ENCODE data around the gene RRAS. TPM values are rescaled to one million over a fixed set of nuclear protein-coding genes. Genes with fewer than 3 reads are reported as not detected.
A peak's percentile ranks its signal among the peaks of the same experiment; 100 is the strongest.

The RRAS gene
- total RNA-seq: 10 to 100 TPM in 1 of 2 donors, 1 to 10 TPM in 1; 4.1 to 10.4 TPM

DNA sequence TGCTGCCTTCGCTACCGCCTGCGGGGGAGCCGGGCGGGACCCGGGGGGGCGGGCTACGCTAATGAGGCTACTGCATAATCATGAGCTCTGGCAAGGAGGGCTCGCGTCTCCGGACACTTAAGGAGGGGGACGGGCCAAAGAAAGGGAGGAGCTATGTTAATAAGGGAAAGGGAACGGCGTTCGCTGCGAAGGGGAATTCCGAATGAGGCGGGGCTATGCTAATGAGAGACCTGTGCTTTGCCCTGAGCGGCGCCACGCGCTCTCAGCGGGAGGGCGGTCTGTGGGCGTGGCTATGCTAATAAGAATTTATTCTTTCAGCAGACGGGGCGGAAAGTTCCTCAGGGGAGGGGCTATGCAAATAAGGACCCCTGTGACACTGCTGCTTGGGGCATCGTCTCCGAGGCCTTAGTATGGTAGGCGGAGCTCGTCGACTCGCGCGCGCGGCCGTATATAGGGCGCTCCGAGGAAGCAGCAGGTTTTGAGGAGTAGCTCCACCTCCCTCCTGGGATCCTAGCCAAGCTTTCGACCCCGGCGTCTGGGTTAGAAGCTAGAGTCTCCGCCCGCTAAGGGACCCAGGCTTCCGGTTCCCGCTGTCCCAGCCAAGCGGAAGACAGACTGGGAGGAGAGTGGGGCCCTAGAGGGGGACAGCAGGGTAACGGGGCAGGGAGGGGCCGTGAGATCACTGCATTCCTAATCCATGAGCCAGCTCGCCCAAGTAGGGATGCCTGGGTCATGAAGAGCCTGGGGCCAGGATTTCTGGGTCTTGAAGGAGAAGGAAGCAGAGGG is at the start of gene RRAS:
Gene RRAS (minus strand): TSS at position 31 of the 786 bp plus-strand sequence. CDS start 45 bp downstream, outside the sequence.
- Mint-ChIP-seq H3K27ac (peak within 1 kb of the TSS; percentile 99), H3K4me1 (ENCODE audit: low read depth in 2 of 2) (peaks cover 48 to 57% of the 10 kb centered on the region in 2 donors), H3K27me3 (peaks cover 0 to 4% of the 10 kb centered on the region in 2 donors), H3K9me3 (no peaks in the 10 kb centered on the region), H3K4me3 (peak within 1 kb of the TSS; percentile 99), H3K36me3 (no peaks in the 10 kb centered on the region)
- DNase-seq (ENCODE audit: low spot score): peak; percentile 100
- peak; percentile 85 to 87 for ATAC-seq

DNA sequence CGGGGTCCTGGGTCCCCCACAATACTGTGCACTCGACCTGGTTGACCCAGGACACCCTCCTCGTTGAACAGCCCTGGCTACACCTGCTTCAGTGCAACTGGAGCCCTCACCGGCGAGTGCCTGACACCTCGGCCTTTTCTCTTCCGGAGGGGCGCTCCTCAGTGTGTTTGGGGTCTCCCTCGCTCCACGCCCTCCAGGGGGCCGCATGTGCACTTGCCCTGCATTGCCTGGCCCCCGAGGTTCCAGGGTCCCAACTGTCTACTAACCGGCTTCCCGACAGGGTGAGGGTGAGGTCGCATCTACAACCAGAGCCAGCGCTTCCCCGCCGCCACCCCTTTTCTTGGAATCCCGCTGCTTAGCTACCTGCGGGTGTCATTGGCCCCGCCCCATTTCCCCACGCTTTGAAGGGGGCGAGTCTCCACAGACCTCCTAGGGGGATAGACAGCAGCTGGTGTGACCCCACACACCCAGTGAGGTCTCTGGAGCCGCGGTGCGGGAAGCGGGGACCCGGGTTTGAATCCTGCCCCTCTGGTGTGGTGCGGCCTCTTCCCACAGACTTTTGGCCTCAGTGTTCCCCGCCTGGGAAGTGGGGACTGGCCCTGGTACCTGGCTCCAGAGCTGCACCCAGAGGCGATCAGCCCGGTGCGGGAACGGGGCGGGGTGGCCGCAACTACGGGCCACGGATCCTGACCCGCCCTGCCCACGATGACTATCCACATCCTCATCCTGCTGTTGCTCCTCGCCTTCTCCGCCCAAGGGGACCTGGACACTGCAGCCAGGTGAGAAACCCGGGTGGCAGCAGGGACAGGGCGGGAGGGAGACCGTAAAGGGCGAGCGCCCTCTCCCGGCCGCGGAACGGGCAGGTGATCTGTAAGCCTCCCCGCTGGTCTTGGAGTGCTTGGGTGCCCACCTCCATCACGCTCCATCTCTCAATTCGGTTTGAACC is 49.5 kb upstream of the RRAS start, which contains the start of gene ADM5:
Gene ADM5 (plus strand): TSS at position 462 of the 946 bp plus-strand sequence. CDS start 244 bp downstream, at position 706.
- H3K27ac Mint-ChIP-seq: peak within 1 kb of the TSS; percentile 44 to 47
- no peak for DNase-seq (ENCODE audit: low spot score)

DNA sequence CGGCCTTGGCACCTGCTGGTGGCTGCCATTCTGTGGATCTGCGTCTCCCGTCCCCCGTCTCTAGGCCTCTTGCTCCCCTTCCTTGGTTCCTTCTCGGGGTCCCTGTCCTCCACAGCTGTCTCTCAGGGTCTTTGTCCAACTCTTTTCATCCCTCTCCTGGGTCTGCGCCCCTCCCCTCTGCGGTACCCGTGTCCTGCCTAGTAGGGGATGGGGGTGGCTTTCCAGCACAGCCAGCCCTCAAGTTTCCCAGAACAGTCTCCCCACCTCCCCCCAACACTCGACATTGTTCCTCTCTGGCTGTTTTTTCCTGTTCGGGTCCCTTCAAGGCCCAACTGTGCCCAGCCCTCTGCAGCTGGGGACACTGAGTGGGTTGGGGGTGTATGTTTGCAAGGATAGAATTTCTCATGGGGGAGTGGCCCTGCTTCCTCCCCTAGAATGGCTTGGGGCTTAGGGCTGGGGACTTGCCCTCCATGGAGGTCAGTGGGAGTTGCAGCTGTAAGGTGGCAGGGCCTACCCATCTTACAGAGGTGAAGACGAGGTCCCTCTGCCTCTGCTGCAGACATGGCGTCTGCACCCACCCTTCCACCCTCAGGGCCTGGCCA is 48.7 kb upstream of the RRAS start:
- Mint-ChIP-seq H3K9me3 (no peaks in the 10 kb centered on the region), H3K27ac (no peak overlapping the region), H3K27me3 (peaks cover 9 to 11% of the 10 kb centered on the region in 2 donors), H3K4me1 (ENCODE audit: low read depth in 2 of 2) (peaks cover 13 to 27% of the 10 kb centered on the region in 2 donors), H3K4me3 (no peak overlapping the region), H3K36me3 (peaks cover 8% of the 10 kb centered on the region)
- ATAC-seq (no peak), DNase-seq (ENCODE audit: low spot score) (no peak)

More for the DNA sequence above, 49.5 kb upstream of the RRAS start, which contains the start of gene ADM5:
- peak in 1 of 2 donors; percentile 38 for ATAC-seq
- H3K9me3 Mint-ChIP-seq: no peaks in the 10 kb centered on the region
- peak within 1 kb of the TSS; percentile 76 for H3K4me3 Mint-ChIP-seq
- H3K36me3 Mint-ChIP-seq: peaks cover 8% of the 10 kb centered on the region
- peaks cover 9 to 11% of the 10 kb centered on the region in 2 donors for H3K27me3 Mint-ChIP-seq
- peaks cover 13 to 20% of the 10 kb centered on the region in 2 donors for H3K4me1 Mint-ChIP-seq (ENCODE audit: low read depth in 2 of 2)

DNA sequence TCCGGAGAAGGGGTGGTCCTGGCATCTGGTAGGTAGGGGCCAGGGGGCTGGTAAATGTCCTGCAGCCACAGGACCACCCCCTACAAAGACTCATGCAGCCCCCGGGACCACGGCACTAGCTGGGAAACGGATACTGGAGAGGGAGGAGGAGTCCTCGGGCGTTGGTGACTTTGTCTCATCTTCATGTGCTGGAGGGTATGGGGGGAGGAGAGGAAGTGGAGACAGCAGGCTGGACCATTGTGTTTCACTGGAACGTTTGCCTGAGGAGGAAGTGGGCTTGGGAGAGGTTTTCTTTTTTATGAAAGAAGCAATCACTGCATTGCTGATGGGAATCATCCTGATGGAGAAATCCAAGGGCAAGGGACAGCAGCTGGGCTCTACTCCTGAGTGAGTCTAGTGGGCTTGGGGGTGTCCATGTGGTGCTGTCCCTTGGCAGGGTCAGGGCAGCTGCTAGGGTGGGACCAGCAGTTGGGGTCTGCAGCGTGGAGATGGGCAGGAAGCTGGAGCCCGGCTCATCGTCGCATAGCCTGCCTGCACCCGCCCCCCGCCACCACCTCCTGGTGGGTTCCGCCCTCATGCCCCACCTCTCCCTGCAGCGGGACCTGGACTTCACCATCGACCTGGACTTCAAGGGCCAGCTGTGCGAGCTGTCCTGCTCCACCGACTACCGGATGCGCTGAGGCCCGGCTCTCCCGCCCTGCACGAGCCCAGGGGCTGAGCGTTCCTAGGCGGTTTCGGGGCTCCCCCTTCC is 47.8 kb upstream of the RRAS start:
- Mint-ChIP-seq H3K27ac (no peak overlapping the region), H3K4me3 (no peak overlapping the region), H3K36me3 (peaks cover 8% of the 10 kb centered on the region), H3K9me3 (no peaks in the 10 kb centered on the region), H3K27me3 (peaks cover 9 to 11% of the 10 kb centered on the region in 2 donors), H3K4me1 (ENCODE audit: low read depth in 2 of 2) (peaks cover 13 to 28% of the 10 kb centered on the region in 2 donors)
- no peak for ATAC-seq
- DNase-seq (ENCODE audit: low spot score): no peak

DNA sequence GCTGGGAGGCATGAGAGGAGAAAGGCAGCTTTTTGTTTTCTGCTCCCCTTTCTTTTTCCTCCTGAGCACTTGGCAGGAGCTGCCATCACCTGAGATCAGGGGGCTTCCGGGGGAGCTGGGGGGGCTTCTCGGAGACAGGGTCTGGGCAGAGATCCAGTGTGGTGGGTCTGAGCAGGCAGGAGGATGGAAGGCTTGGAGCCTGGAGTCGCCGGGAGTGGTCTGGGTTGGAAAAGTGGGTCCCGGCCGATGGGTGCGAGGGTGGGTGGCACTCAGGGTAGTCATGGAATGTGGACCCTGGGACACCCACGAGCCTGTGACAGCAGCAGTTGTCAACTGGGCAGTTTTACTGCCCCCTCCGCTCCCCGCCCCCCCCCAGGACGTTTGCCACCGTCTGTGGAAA is 47.2 kb upstream of the RRAS start:
- Mint-ChIP-seq H3K36me3 (peaks cover 8% of the 10 kb centered on the region), H3K4me3 (no peak overlapping the region), H3K9me3 (no peaks in the 10 kb centered on the region), H3K27ac (no peak overlapping the region), H3K27me3 (peaks cover 8 to 9% of the 10 kb centered on the region in 2 donors), H3K4me1 (ENCODE audit: low read depth in 2 of 2) (peaks cover 16 to 30% of the 10 kb centered on the region in 2 donors)
- ATAC-seq: no peak
- DNase-seq (ENCODE audit: low spot score): no peak

DNA sequence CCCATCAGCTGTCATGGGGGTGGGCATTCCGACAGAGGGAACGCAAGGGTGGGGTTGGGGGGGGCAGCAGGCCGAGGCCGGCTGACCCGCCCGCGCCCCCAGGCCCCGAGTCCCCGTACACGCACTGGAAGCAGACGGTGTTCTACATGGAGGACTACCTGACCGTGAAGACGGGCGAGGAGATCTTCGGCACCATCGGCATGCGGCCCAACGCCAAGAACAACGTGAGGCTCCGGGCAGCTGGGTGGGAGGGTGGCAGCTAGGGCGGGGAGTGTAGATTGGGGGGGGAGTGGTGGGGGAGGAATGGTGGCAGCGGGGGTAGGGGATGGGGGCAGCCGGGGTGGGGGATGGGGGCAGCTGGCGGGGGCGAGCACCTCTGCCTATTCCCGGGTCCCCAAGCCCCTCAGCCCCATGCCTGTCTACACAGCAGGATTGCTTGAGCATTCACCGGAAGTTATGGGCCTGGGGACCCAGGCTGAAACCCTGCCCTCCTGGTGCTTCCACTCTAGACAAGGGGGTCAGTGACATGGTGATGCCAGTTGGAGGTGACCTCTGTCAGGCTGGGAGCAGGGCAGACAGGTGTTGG is 46.7 kb upstream of the RRAS start:
- Mint-ChIP-seq H3K4me1 (ENCODE audit: low read depth in 2 of 2) (peaks cover 16 to 34% of the 10 kb centered on the region in 2 donors), H3K9me3 (no peaks in the 10 kb centered on the region), H3K27me3 (peaks cover 8 to 9% of the 10 kb centered on the region in 2 donors), H3K4me3 (no peak overlapping the region), H3K27ac (no peak overlapping the region), H3K36me3 (peaks cover 8% of the 10 kb centered on the region)
- ATAC-seq (no peak), DNase-seq (ENCODE audit: low spot score) (no peak)

DNA sequence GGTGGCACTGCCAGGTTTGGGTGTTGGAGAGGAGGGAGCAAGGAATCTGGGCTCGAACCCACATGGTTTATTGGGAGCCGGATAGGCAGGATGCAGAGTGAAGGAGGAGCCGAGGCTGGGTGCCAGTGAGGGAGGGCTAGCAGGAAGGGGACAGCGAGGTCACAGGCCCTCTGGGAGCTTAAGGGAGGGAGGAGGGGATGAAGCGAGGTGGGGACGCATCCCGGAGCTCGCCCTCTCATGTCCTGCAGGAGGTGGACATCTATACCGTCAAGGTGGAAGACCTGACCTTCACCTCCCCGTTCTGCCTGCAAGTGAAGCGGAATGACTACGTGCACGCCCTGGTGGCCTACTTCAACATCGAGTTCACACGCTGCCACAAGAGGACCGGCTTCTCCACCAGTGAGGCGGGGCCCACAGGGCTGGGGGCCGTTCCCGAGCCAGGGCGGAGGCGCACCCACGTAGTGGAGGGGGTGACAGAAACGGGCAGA is 45.9 kb upstream of the RRAS start:
- H3K36me3 Mint-ChIP-seq: peaks cover 8% of the 10 kb centered on the region
- peaks cover 14 to 35% of the 10 kb centered on the region in 2 donors for H3K4me1 Mint-ChIP-seq (ENCODE audit: low read depth in 2 of 2)
- H3K27me3 Mint-ChIP-seq: peaks cover 7% of the 10 kb centered on the region in 2 donors
- DNase-seq (ENCODE audit: low spot score) (no peak), ATAC-seq (no peak)
- no peaks in the 10 kb centered on the region for H3K9me3 Mint-ChIP-seq
- no peak overlapping the region for H3K4me3 Mint-ChIP-seq
- H3K27ac Mint-ChIP-seq: no peak overlapping the region

DNA sequence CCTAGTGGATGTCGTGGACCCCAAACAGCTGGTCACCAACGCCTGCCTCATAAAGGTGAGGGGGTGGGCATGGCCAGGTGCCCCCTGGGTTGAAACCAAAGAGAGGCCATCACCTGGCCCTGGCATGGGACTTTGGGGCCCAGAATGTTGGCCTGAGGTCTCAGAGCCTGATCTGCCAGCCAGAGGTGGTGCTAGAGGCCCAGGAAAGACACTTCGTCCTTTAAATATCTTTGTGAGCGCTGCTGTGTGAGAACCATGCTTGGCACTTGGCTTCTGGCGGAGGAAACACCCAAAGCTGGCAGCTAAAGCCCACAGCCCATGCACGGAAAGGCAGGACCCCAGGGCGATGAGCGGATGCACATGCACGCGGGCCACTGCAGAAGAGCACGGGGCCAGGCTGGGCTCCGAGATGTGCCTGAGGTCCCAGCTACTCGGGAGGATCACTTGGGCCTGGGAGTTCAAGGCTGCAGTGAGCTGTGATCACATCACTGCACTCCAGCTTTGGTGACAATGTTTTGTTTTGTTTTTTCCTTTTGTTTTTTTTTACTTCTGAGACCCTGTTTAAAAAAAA is 45.1 kb upstream of the RRAS start:
- no peak for DNase-seq (ENCODE audit: low spot score)
- ATAC-seq: no peak
- H3K27me3 Mint-ChIP-seq: no peaks in the 10 kb centered on the region
- H3K27ac Mint-ChIP-seq: no peak overlapping the region
- H3K36me3 Mint-ChIP-seq: peaks cover 4% of the 10 kb centered on the region
- H3K4me1 Mint-ChIP-seq (ENCODE audit: low read depth in 2 of 2): peaks cover 8 to 33% of the 10 kb centered on the region in 2 donors
- H3K9me3 Mint-ChIP-seq: no peaks in the 10 kb centered on the region
- H3K4me3 Mint-ChIP-seq: no peak overlapping the region

DNA sequence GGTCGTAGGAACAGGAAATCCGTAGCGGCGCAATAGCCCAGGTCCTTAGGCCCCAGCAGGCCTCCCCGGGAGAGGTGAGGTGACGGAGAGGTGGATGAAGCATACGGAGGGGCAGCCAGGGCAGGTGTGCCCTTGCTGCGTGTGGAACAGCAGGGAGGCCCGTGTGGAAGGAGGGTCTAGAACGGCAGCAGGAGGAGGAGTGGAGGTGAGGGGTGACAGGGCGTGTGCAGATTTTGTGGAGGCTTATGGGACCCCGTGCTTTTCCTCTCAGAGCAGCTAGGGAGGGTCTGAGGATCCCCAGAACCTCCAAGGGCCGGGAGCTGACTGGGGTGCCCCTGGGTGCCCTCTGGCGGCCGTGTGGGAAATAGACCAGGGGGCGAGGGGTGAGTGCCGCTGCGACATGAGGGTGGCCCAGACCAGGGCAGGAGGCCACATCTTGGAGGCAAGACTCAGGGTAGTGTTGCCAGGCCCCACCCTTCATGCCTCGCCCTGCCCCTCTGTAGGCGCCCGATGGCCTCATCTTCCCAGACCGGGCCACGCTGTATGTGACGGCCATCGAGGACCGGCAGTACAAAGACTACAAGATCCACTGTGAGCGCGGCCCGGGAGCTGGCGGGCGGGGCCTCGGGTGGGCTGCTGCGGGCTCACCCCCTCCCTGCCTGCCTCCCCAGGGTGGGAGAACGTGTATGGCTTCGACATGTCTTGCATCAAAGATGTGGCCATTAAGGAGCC is 44.5 kb upstream of the RRAS start:
- Mint-ChIP-seq H3K9me3 (no peaks in the 10 kb centered on the region), H3K36me3 (peaks cover 4% of the 10 kb centered on the region), H3K27ac (no peak overlapping the region), H3K27me3 (no peaks in the 10 kb centered on the region), H3K4me1 (ENCODE audit: low read depth in 2 of 2) (peaks cover 13 to 38% of the 10 kb centered on the region in 2 donors), H3K4me3 (no peak overlapping the region)
- ATAC-seq (no peak), DNase-seq (ENCODE audit: low spot score) (no peak)

DNA sequence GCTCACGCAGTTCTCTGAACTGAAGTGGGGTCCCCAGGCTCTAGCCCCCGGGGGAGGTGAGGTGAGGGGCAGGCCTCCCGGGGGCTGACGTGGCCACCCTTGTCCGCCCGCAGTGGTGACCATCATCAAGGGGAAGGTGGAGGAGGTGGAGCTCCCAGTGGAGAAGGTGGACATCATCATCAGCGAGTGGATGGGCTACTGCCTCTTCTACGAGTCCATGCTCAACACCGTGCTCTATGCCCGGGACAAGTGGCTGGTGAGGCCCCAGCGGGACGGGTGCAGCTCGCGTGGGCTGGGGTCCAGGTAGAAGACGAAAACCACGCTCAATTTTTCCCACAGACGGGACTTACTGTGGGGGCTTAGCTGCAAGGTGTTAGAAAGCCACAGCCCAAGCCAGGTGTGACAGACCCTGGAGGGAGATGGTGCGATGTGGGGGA is 43.9 kb upstream of the RRAS start:
- Mint-ChIP-seq H3K4me3 (no peak overlapping the region), H3K27ac (no peak overlapping the region), H3K4me1 (ENCODE audit: low read depth in 2 of 2) (peaks cover 13 to 38% of the 10 kb centered on the region in 2 donors), H3K9me3 (no peaks in the 10 kb centered on the region), H3K36me3 (peaks cover 4% of the 10 kb centered on the region), H3K27me3 (no peaks in the 10 kb centered on the region)
- DNase-seq (ENCODE audit: low spot score): no peak
- ATAC-seq: no peak

DNA sequence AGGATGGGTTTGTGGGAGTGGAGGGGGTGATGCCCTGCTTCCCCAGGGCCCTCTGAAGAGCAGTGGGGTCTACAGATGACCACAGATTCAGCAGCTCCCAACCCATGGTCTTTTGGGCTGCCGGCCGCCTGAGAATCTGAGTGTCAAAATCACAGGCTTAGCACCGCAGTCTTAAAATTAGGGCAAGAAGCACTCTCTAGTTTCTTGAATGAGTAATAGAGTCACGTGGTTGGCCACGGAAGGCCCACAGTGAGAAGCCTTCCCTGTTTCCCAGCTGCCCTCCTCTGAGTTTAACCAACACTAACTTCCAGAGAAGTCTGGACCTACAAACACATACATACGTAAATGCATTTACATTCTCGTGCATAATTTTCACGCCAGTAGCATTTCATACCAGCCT is 42.3 kb upstream of the RRAS start:
- H3K27ac Mint-ChIP-seq: peak overlapping the region; percentile 33 to 44
- H3K36me3 Mint-ChIP-seq: peaks cover 4% of the 10 kb centered on the region
- peaks cover 20 to 38% of the 10 kb centered on the region in 2 donors for H3K4me1 Mint-ChIP-seq (ENCODE audit: low read depth in 2 of 2)
- H3K27me3 Mint-ChIP-seq: no peaks in the 10 kb centered on the region
- H3K9me3 Mint-ChIP-seq: no peaks in the 10 kb centered on the region
- ATAC-seq (no peak), DNase-seq (ENCODE audit: low spot score) (no peak)
- no peak overlapping the region for H3K4me3 Mint-ChIP-seq
